Stimulated activated CD4-positive, alpha-beta T cell treated with anti-CD3 and anti-CD28 coated beads, Interleukin-1b, Interleukin-23, amount 100 ng/mL, for 24 hours (primary cell): Measurements from ENCODE around the gene FBXL5.
A peak's percentile ranks its signal among the peaks of the same experiment; 100 is the strongest.
"Not testable (repeated sequence)": the region's sequence is repeated elsewhere in the genome, so short reads cannot be mapped to it uniquely, and the experiment has no call there.

Source experiments
- DNase-seq, 4 experiments: peaks; one replicate each; pipeline ENCODE4 v3.0.0-alpha.2; 2020; ENCODE audit warnings: low read depth in 4 of 4, low spot score in 1 of 4

The FBXL5 gene

DNA sequence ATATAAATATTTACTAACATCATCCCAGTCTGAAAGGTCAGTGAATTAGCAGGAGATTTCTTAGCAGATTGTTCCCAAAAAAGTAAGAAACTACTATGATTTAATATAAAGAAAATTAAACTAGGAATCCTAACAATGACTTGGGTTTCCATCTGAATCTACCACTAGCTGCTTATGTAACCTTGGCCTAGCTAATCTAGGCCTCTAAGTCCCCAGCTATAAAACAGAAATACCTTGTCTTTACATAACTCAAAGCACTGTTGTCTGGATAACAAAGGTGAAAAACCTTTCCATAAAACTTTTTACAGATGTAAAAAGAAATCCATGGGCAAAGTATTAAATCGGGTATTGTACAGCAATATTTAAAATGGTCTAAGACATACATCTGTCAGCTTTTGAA is 3.0 kb downstream of the FBXL5 start:
- DNase-seq: no peak

DNA sequence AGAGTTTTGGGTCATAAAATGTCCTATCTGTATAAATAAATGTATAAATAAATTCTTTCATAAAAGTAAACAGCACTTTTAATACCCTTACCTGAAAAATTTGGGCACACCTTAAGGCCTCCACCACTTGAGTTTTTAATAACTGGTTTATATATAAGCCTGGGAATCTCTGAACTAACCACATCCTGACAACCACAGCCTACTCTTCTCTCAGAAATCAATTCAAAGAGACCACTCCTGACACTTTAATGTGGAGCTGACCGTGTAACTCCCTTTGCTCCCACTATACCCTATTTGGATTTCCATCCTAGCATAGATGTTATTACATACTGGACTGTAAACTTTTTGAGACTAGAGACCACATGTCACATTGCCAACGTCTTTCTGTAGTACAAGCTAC is 3.5 kb downstream of the FBXL5 start:
- DNase-seq: no peak

DNA sequence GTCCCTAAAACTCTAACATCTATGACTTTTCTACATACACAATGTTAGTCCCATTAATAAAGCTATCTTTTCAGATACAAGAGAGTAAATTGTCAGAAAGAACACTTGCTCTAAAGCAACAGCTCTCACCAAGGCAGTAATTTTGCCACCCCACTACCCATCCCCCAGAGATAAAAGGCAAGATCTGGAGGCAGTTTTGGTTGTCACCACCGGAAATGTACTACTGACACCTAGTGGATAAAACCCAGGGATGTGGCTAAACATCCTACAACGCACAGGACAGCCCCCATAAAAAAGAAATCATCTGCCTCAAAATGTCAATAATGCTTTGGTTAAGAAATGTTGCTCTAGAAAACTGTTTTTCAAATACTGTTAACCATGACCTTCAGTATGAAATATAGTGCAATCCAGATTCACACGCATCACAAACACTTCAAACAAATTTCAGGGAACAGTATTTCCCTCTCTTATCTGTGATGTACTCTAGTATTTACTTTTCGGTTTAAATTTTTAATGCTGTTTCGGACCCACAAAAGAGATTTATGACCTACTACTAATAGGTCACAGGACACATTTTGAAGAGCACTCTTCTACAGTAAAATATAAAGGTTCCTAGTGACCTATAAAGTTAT is 5.1 kb downstream of the FBXL5 start:
- DNase-seq: peak in 3 of 4 experiments; percentile 23 to 36 (median 26)

DNA sequence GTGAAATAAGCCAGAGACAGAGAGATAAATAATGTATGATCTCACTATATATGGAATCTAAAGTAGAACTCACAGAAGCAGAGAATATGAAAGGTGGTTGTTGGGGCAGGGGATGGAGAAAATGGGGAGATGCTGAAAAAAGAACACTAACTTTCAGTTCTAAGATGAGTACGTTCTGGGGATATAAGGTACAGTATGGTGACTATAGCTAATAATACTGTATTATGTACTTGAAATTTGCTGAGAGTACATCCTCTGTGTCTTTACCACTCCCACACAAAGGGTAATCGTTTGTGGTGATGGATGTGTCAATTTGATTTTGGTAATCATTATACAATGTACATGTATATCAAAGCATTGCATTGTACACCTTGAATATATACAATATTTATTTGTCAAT is 6.6 kb downstream of the FBXL5 start:
- DNase-seq: no peak

DNA sequence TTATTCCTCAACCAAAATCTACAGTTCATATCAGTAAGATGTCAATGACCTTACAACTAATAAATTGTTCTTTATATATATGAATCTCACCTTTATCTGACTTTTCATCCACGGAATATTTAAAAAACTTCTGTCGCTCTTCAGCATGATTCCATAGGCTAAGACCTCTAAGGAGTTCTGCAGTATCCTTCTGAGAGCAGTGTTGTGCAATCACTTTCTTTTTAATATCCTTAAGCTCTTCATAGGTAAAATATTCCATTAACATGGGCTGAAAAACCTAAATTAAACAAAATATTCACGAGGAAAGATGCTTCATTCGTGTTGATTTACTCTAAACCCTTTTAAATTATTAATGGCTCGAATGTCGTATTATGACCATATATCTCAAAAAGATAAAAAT is 16.7 kb downstream of the FBXL5 start:
- DNase-seq: no peak

DNA sequence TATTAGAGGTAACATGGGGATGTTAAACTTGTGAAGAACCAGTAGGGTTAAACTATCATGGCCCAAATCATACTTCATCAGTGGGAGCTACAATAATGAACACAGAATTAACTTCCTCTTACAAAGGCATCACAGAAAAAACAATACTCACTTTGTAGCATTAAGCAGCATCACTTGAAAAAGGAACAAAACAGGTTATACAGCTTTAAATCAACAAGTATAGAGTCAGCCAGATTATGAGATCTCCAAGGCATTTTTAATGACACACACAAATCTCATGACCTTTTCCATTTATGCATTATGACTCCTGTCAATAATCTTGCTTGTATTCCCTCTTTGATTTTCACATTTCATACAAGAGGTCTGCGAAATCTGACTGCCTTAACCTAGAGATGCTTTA is 18.3 kb downstream of the FBXL5 start:
- no peak for DNase-seq

DNA sequence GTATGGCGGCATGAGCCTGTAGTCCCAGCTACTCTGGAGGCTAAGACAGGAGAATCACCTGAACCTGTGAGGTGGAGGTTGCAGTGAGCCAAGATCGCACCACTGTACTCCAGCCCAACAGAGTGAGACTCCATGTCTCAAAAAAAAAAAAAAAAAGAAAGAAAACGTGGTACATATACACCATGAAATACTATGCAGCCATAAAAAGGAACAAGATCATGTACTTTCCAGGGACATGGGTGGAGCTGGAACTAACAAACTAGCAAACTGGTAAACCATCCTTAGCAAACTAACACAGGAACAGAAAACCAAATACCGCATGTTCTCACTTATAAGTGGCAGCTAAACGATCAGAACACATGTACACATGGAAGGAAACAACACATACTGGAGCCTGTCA is 37.8 kb downstream of the FBXL5 start:
- not testable (repeated sequence) for DNase-seq

DNA sequence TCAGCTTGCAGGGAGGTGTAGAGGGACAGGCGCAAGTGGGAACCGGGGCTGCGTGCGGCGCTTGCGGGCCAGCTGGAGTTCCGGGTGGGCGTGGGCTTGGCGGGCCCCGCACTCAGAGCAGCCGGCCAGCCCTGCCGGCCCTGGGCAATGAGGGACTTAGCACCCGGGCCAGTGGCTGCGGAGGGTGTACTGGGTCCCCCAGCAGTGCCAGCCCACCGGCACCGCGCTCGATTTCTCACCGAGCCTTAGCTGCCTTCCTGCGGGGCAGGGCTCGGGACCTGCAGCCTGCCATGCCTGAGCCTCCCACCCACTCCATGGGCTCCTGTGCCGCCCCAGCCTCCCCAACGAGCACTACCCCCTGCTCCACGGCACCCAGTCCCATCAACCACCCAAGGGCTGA is 40.3 kb downstream of the FBXL5 start:
- DNase-seq: not testable (repeated sequence)

DNA sequence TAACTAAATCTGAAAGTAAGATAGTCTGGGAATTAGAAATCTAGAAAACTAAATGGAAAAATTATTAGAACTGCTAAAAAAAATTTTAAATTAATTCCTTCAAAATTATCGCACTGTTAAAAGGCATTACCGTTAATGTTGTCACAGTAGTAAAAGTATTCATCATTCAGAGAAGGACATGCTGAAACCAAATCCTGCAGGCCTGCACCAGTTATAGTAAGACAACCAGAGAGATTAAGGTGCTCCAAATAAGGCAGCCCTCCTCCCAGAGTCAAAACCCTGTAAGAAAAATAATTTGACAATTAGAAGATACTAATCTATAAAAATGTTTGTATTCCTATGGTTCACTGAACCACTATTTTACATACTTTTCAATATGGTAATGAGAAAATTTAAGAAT is 43.0 kb downstream of the FBXL5 start:
- DNase-seq: no peak

DNA sequence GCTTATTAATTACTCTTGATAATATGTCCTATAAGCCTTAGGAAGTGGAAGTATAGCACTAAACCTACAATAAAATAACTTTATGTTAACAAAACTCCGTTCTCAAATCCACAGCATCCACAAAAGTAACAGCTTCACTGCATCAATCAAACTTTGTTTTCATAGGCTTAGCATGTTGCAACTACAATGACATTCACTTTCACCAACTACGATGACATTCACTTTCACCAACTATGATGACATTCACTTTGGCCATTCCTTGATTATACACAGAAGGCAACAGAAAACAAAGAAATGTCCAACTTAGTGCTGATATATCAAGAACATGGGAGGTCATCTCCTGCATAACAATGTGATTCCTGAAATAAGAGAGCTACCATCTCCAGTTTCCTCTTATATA is 44.3 kb downstream of the FBXL5 start:
- no peak for DNase-seq

DNA sequence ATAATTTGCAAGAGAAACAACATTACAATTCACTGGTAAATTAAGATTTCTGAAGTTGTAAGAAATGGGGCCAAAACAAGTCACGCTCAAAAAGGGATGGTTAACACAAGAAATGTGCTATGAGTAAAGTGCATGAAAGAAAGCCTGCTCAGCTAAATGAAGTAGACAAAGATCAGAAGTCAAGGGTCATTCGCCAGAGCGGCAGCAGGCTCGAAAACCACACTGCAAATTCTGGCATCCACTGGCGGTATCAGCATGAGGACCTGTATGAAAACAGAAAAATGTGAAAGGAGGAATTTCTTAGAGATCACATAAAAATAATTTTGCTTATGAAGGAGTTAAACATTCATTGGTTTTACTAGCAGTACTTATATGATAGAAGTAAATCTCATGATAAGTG is 49.6 kb downstream of the FBXL5 start:
- no peak for DNase-seq

DNA sequence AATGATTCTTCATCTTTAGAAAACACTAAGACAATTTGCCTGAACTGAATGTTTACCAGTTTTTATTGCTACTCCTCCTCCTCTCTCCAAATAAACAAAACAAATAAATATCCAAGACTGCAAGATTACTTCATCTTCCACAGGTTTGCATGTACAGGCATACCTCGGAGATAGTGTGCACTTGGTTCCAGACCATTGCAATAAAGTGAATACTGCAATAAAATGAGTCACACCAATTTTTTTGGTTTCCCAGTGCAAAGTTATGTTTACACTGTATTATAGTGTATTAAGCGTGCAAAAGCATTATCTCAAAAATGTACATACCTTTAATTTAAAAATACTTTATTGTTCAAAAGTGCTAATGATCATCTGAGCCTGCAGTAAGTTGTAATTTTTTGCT is 53.3 kb downstream of the FBXL5 start:
- no peak for DNase-seq

DNA sequence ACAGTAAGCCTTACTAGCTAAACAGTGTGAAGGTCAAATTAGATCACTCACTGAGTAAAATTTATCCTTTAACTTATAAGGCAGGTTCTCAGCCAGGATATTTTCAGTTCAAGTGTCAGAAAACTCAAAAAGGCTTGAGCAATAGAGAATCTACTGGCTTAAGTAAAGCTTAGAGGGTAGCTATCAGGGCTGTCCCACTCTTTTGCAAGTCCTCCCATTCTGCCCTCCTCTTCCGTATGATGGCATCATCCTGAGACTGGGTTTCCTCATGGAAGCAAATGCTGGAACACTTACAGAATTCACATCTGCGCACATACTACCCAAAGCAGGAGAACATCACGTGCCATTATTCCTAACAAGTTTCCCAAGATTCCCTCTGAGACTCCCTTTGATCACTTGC is 55.0 kb downstream of the FBXL5 start:
- no peak for DNase-seq

DNA sequence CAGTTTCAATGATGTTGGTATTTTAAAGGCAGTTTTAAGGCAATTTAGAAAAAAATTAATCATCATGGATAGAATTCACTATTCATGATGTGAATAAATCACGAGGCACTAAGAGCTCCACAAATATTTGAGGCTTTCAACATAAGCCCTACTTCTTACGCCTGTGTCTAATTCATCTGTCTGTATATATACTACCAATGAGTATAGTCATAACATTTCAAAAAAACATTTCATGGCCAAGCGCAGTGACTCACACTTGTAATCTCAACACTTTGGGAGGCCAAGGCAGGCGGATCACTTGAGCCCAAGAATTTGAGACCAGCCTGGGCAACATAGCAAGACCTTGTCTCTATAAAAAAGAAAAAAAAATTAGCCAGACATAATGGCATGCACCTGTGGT is 56.5 kb downstream of the FBXL5 start:
- no peak for DNase-seq

DNA sequence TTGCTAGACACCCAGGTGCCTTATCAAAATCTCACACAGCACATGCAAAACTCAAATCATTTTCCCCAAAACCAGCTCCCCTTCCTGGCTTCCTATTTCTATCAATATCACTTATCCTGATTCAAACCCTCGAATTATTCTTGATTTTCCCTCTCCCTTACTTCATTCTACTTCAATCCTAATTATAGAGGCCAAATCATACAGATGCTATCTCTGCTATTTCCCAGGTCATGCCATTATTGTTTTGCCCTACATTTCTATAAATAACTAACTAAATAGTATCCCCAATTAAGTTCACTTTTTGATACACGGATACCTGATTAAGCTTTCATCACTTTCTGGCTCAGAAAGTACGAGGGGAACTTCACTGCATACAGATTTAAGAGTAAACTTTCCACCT is 62.4 kb downstream of the FBXL5 start:
- no peak for DNase-seq

DNA sequence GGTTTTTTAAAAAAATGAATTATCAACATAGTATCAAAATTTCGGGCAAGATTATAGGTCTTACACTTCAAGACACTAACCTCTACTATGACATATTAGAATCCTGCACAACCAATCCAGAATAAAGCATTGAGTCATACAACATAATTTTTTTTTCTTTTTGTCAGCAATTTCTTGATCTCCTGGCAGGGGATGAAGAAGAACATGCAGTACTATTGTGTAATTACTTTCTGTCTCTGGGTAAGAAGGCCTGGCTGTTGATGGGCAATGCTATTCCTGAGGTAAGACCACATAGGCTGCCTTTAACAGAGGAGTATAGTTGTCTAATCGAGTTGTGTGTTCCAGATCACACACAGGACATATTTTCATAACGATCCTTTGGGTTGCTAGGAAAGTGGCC is 67.5 kb downstream of the FBXL5 start:
- DNase-seq: no peak

DNA sequence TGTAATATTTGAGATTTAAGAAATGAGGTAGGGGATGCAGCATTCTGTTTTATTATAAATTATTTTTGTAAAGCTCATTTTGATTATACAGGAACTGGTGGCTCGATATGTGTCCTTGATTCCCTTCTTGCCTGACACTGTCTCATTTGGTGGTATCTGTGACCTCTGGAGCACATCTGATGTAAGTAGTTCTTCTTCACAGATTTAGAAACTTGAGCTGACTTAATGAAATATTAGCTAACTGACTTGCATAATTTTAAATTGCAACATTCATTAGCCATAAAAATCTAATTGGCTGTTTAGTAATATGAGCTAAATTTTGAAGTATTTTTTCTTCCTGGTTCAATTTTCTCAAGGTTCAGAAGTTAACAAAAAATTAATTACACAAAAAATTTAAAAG is 69.1 kb downstream of the FBXL5 start:
- no peak for DNase-seq

DNA sequence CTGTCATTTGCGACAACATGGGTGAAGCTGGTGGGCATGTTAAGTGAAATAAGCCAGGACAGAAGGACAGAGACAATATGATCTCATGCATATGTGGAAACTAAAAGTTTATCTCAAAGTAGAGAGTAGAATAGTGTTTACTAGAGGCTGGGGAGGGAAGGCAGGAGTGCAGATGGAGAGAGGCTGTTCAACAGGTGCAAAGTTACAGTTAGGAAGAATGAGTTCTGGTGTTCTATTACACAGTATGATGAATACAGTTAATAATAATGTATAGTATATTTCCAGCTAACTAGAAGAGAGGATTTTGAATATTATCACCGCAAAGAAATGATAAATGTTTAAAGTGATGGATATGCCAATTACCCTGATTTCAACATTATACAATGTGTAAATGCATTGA is 69.8 kb downstream of the FBXL5 start:
- DNase-seq: no peak

DNA sequence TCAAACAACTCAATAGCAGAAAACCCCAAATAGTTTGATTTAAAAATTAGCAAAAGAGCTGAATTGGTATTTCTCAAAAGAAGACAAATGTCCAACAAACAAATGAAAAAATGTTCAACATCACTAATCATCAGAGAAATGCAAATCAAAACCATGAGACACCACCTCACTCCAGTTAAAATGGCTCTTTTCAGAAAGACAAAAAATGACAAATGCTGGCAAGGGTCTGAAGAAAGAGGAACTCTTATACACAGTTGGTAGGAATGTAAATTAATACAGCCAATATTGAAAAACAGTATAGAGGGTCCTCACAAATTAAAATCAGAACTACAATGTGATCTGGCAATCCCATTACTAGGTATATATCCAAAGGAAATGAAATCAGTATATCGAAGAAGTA is 70.4 kb downstream of the FBXL5 start:
- no peak for DNase-seq

DNA sequence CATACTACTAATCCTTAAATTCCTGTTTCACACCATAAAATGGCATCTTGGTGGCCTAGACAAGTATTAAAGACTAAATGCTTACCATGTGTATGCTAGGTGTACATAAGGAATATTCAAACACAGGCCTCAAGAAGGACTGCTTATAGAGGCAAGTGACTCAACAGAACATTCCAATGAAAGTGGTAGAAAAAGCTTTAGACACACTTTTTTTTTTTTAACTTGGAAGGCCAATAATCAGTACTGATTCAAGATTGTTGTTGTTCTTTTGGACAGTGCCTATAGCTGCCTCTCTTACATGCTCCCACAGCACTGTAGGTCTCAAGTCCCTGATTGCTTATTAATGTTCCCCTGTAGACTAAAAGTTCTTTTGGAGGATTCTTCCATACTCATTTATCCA is 77.6 kb downstream of the FBXL5 start:
- DNase-seq: no peak

DNA sequence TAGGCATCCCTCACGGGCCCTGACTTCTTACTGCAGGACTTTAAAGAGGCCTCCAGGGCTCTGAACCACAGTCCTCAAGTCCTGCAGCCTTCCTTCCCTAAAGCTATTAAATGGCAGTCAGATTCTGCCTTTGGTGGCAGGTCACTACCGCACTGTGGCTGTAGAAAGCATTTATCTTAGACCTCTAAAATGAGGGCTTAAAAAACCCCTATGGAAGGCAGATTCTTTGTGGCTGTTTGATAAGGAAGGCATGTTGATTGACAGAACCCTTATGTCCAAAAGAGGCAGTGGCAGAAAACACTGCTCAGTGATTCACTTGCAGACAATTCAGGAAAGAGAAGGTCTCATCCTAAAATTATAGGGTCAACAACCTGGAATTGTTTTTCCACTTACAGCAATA is 79.2 kb downstream of the FBXL5 start:
- DNase-seq: no peak

DNA sequence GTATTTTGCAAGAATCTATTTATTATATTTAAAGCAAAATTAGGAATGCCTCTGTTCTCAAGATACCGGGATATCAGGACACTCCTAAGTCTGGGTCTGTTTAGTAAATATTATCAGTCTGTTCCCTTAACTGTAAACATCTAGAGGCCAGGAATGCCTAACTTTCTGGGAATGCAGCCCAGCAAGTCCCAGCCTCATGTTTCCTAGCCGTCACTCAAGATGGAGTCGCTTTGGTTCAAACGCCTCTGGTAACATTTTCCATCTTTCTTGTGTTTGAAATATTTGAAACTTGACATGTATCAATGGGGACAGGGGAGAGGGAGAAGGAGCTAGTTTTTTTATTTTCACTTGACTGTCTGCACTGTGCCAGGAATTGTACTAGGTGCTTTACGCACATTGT is 85.4 kb downstream of the FBXL5 start:
- DNase-seq: no peak

DNA sequence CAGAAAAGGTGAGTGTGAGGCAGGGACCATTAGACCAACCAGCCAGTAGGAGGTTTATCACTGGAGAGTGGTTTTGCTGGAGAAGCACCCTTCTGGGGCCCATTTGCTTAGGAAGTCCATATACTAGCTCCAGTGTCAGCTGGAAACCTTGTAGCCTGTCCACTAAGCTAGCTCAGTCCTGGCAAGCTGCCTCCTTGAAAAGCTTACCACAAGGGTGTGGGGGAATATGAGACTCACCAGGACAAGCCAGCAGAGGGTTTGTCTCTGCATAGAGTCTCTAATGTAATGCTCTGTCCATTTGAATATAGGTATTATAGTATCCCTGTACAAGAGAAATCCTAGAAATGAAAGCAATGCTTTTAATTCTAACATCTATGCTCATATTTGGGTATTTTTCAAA is 86.3 kb downstream of the FBXL5 start:
- DNase-seq: no peak

DNA sequence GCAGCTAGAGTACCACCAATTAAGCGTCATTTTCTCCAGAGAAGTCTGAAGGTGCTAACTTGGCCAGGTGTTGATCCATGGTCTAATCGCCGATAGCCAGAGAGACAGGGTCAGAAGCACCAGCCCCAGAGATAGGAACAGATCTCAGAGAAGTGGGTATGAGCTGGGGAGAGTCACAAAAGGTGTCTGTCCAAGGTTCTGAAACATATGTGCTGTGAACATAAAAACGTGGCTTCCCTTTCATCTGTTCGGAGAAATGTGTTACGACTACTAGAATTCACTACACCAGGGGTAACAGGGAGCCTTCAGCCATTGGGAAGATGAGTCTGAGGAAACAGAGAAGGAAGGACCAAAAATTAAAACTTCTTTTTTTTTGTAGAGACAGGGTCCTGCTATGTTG is 91.3 kb downstream of the FBXL5 start:
- no peak for DNase-seq
